Kidney (tissue), 14 donors: ENCODE data around the gene GNG3. TPM values are rescaled to one million over a fixed set of nuclear protein-coding genes. Genes with fewer than 3 reads are reported as not detected.
A peak's percentile ranks its signal among the peaks of the same experiment; 100 is the strongest.

Experiments used
- DNase-seq, 5 donors: peaks; one replicate each; pipeline ENCODE4 v3.0.0-alpha.2; 2013 to 2020
- FAIRE-seq: peaks from 2 replicates; lab custom pipeline; 2012; peaks lifted over from hg19 to GRCh38; lab: Jason Lieb, UNC
- H3K27ac ChIP-seq, 2 donors: one replicate each; pipeline ENCODE4 v1.7.0; 2013; ENCODE audit warnings: low read depth in 2 of 2, low read length in 2 of 2, inconsistent platforms in 1 of 2
- H3K27me3 ChIP-seq: one replicate; pipeline ENCODE4 v1.7.1; 2013; ENCODE audit warnings: low read length, inconsistent platforms; ENCODE audit not compliant: control insufficient read depth, insufficient read depth
- H3K36me3 ChIP-seq, 3 donors: one replicate each; pipeline versions ENCODE4 v1.7.0 to v1.7.1; 2013; ENCODE audit warnings: low read length in 3 of 3, control low read depth in 1 of 3, inconsistent platforms in 1 of 3; ENCODE audit not compliant: insufficient read depth in 3 of 3, control insufficient read depth in 2 of 3
- H3K4me1 ChIP-seq, 3 donors: one replicate each; pipeline versions ENCODE4 v1.7.0 to v1.7.1; 2013; ENCODE audit warnings: low read length in 3 of 3, inconsistent platforms in 1 of 3, low read depth in 1 of 3; ENCODE audit not compliant: control insufficient read depth in 2 of 3, insufficient read depth in 2 of 3
- H3K4me3 ChIP-seq, 3 donors: one replicate each; pipeline versions ENCODE4 v1.7.0 to v1.8.1; 2013; ENCODE audit warnings: low read length in 3 of 3, control low read depth in 1 of 3, inconsistent platforms in 1 of 3
- H3K9ac ChIP-seq, 3 donors: one replicate each; pipeline versions ENCODE4 v1.7.0 to v1.7.1; 2013; ENCODE audit warnings: low read length in 3 of 3, control low read depth in 1 of 3, inconsistent platforms in 1 of 3
- H3K9me3 ChIP-seq, 3 donors: one replicate each; pipeline versions ENCODE4 v1.7.0 to v1.7.1; 2013; ENCODE audit warnings: low read length in 3 of 3, control low read depth in 1 of 3, inconsistent platforms in 1 of 3; ENCODE audit not compliant: control insufficient read depth in 2 of 3, insufficient read depth in 1 of 3
- intact Hi-C: fragments of 100-400 bp; cut with DNase I; formaldehyde crosslinking; loops from one replicate; pipeline ENCODE4 v1.11.1; 2022
- polyA plus RNA-seq: library from polyadenylated mRNA; stranded (reverse); fragments of 350-450 nt; fragmentation: Illumina TruSeq; extraction: RNeasy Lipid Tissue Mini Kit (QIAGEN cat#74804); gene quantifications from one replicate; pipeline ENCODE4 v1.2.3, GENCODE V29; 2014; ENCODE audit warnings: low read depth, low replicate concordance; ENCODE audit not compliant: insufficient read depth
- total RNA-seq: library from RNA; stranded (reverse); fragmentation: NEBNext Ultra II Directional; extraction: Animal tissue kit (Norgen Biotek cat#: 25700); gene quantifications from one replicate; pipeline ENCODE4 v1.2.1, GENCODE V29; 2021
- TF ChIP-seq, protein P1 (sequence below): IDR thresholded peaks from 3 replicates; pipeline ENCODE4 v1.5.1; 2012; ENCODE audit warnings: mild to moderate bottlenecking, moderate library complexity, borderline replicate concordance; ENCODE audit not compliant: insufficient read depth; ENCODE audit errors: extremely low read depth
- donor health status: control.
- donor health status: control.
- donor health status: control.
- donor health status: control.
- donor health status: control.
- donor health status: DM: yes; HTN: yes; CAD: no.
- donor health status: Normal renal cell carcinoma (clear cell type).

GNG3 gene
- total and polyA plus RNA-seq, 2 donors from 2014 or later = 1.1 TPM; not detected in 1

GRCh38 chr11:62712276-62712812 is 4.9 kb downstream of the GNG3 start:
- intact Hi-C loops = no loop called here
- Histone ChIP-seq H3K4me1 (peaks cover 0 to 20% (median 16%) of the 10 kb centered on the region in 3 donors), H3K27ac (no peak overlapping the region), H3K27me3 (no peaks in the 10 kb centered on the region), H3K36me3 (peaks cover 14 to 53% (median 28%) of the 10 kb centered on the region in 3 donors), H3K9me3 (no peaks in the 10 kb centered on the region), H3K4me3 (no peak overlapping the region), H3K9ac (no peak overlapping the region)
- peak in 2 of 5 donors; percentile 44 to 66 for DNase-seq
- TF ChIP-seq, protein P1, sequence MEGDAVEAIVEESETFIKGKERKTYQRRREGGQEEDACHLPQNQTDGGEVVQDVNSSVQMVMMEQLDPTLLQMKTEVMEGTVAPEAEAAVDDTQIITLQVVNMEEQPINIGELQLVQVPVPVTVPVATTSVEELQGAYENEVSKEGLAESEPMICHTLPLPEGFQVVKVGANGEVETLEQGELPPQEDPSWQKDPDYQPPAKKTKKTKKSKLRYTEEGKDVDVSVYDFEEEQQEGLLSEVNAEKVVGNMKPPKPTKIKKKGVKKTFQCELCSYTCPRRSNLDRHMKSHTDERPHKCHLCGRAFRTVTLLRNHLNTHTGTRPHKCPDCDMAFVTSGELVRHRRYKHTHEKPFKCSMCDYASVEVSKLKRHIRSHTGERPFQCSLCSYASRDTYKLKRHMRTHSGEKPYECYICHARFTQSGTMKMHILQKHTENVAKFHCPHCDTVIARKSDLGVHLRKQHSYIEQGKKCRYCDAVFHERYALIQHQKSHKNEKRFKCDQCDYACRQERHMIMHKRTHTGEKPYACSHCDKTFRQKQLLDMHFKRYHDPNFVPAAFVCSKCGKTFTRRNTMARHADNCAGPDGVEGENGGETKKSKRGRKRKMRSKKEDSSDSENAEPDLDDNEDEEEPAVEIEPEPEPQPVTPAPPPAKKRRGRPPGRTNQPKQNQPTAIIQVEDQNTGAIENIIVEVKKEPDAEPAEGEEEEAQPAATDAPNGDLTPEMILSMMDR = no peak
- no peak for FAIRE-seq

DNA sequence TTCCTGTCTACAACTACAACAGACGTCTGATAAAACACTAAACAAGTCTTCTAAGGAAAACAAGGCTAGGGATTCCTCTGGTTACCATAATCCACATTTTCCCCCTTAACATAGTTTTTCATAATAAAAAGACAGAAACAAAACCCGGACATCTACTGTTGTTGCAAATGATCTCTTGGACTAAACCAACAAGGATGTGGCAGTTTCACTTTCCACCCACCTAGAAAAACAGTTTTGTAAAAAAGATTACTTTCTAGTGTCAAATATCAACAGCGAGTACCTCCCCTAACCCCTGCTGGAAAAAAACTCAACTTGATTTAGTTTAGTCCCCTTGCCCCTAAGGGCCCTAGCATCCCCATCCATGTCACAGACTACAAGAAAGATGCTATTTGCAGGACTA is 5.4 kb downstream of the GNG3 start:
- intact Hi-C loops = no loop called here
- FAIRE-seq (no peak), DNase-seq (peak in 1 of 5 donors; percentile 22)
- Histone ChIP-seq H3K4me1 (peaks cover 0 to 20% (median 16%) of the 10 kb centered on the region in 3 donors), H3K4me3 (no peak overlapping the region), H3K27me3 (no peaks in the 10 kb centered on the region), H3K9ac (peak overlapping the region in 1 of 3 donors; percentile 47), H3K36me3 (peaks cover 16 to 58% (median 31%) of the 10 kb centered on the region in 3 donors), H3K27ac (no peak overlapping the region), H3K9me3 (no peaks in the 10 kb centered on the region)
- TF ChIP-seq, protein P1 = no peak

GRCh38 chr11:62713343-62713742 is 5.9 kb downstream of the GNG3 start:
- no peaks in the 10 kb centered on the region for H3K9me3 ChIP-seq
- H3K9ac ChIP-seq = peak overlapping the region in 1 of 3 donors; percentile 47
- DNase-seq = no peak
- intact Hi-C loops = no loop called here
- TF ChIP-seq, protein P1 = no peak
- peaks cover 0 to 19% (median 15%) of the 10 kb centered on the region in 3 donors for H3K4me1 ChIP-seq
- peak overlapping the region; percentile 43 to 45 for H3K27ac ChIP-seq
- FAIRE-seq = no peak
- peak overlapping the region in 1 of 3 donors; percentile 8 for H3K4me3 ChIP-seq
- peaks cover 16 to 62% (median 32%) of the 10 kb centered on the region in 3 donors for H3K36me3 ChIP-seq
- no peaks in the 10 kb centered on the region for H3K27me3 ChIP-seq
